GM12878 (cell line): Measurements from ENCODE around the gene PAX5. TPM values are rescaled to one million over a fixed set of nuclear protein-coding genes. Genes with fewer than 3 reads are reported as not detected.
A peak's percentile ranks its signal among the peaks of the same experiment; 100 is the strongest.

Experiments
- BACH1 ChIP-seq: fragments of 450-650 bp; IDR thresholded peaks from 2 replicates; pipeline ENCODE4 v1.6.1; 2017; ENCODE audit warnings: mild to moderate bottlenecking, borderline replicate concordance
- BHLHE40 ChIP-seq, 2 experiments: fragments of 450-650 bp in 1 of 2; IDR thresholded peaks; 2 replicates each; pipeline ENCODE4 v1.6.1; 2011 to 2017; ENCODE audit warnings: low read depth in 2 of 2, borderline replicate concordance in 1 of 2, improper control_type of control experiment in 1 of 2, low read length in 1 of 2, mild to moderate bottlenecking in 1 of 2
- CHD4 ChIP-seq: fragments of 200-600 bp; sonication (generic); IDR thresholded peaks from 2 replicates; pipeline ENCODE4 v1.6.1; 2016; ENCODE audit warnings: mild to moderate bottlenecking
- E2F8 ChIP-seq: fragments of 450-650 bp; IDR thresholded peaks from 2 replicates; pipeline ENCODE4 v1.6.1; 2018; ENCODE audit warnings: mild to moderate bottlenecking, low read depth, moderate library complexity; ENCODE audit not compliant: partially characterized antibody
- GABPA ChIP-seq: IDR thresholded peaks from 2 replicates; pipeline ENCODE4 v1.6.1; 2014; ENCODE audit warnings: antibody characterized with exemption, low read depth, mild to moderate bottlenecking, inconsistent platforms
- IKZF2 ChIP-seq, 2 experiments: fragments of 450-650 bp; IDR thresholded peaks; 2 replicates each; pipeline ENCODE4 v1.6.1; 2017; ENCODE audit warnings: mild to moderate bottlenecking in 2 of 2, moderate library complexity in 2 of 2
- MYC ChIP-seq: IDR thresholded peaks from 2 replicates; pipeline ENCODE4 v1.6.1; 2011; ENCODE audit warnings: mild to moderate bottlenecking, low read length, moderate library complexity, inconsistent platforms; ENCODE audit not compliant: insufficient read depth, insufficient replicate concordance, insufficient read length, severe bottlenecking
- NFXL1 ChIP-seq: fragments of 450-650 bp; IDR thresholded peaks from 2 replicates; pipeline ENCODE4 v1.6.1; 2017; ENCODE audit warnings: antibody characterized with exemption, mild to moderate bottlenecking, borderline replicate concordance
- NFYB ChIP-seq: IDR thresholded peaks from 2 replicates; pipeline ENCODE4 v1.6.1; 2011; ENCODE audit warnings: low read depth, mild to moderate bottlenecking, low read length, improper control_type of control experiment, moderate library complexity; ENCODE audit not compliant: insufficient read depth
- PAX8 ChIP-seq: fragments of 450-650 bp; IDR thresholded peaks from 2 replicates; pipeline ENCODE4 v1.6.1; 2017; ENCODE audit warnings: mild to moderate bottlenecking, moderate library complexity
- POLR2AphosphoS5 ChIP-seq: IDR thresholded peaks from 2 replicates; pipeline ENCODE4 v1.6.1; 2011; ENCODE audit warnings: mild to moderate bottlenecking, low read length, inconsistent platforms
- REST ChIP-seq: IDR thresholded peaks from 2 replicates; pipeline ENCODE4 v1.6.1; 2012; ENCODE audit warnings: mild to moderate bottlenecking, low read depth, low read length
- TBL1XR1 ChIP-seq: IDR thresholded peaks from 2 replicates; pipeline ENCODE4 v1.6.1; 2012; ENCODE audit warnings: low read depth, low read length, improper control_type of control experiment
- YY1 ChIP-seq: IDR thresholded peaks from 2 replicates; pipeline ENCODE4 v1.6.1; 2011; ENCODE audit warnings: low read depth, mild to moderate bottlenecking, low read length
- ZBED1 ChIP-seq: IDR thresholded peaks from 2 replicates; pipeline ENCODE4 v1.6.1; 2016; ENCODE audit warnings: borderline replicate concordance
- ZNF384 ChIP-seq: IDR thresholded peaks from 2 replicates; pipeline ENCODE4 v1.6.1; 2012; ENCODE audit warnings: low read depth, mild to moderate bottlenecking, low read length, improper control_type of control experiment, borderline replicate concordance
- ZZZ3 ChIP-seq: IDR thresholded peaks from 2 replicates; pipeline ENCODE4 v1.6.1; 2011; ENCODE audit warnings: low read depth; ENCODE audit not compliant: control insufficient read depth, insufficient read length
- polyA plus RNA-seq, 11 experiments: library from polyadenylated mRNA; depleted of rRNA in 4 of 11; unstranded in 6 of 11; stranded (reverse) in 5 of 11; fragments of >200 nt; fragmentation: Nextera tagmentation in 4 of 11; fragmentation: Illumina TruSeq in 1 of 11; extraction: Ambion mirVana in 4 of 11; extraction: Trizol in 1 of 11; gene quantifications; 1 replicate in 1 of 11; 2 replicates in 10 of 11; pipeline versions ENCODE4 v1.2.1 to v1.2.3, GENCODE V29; 2011 to 2016; ENCODE audit warnings: inconsistent platforms in 2 of 11, missing spikeins in 2 of 11, low read depth in 1 of 11
- total RNA-seq, 4 experiments: library from RNA; depleted of rRNA in 3 of 4; stranded (reverse); fragments of >200 nt in 3 of 4; fragmentation: Illumina TruSeq in 1 of 4; extraction: Trizol in 1 of 4; gene quantifications; 2 replicates each; pipeline versions ENCODE4 v1.2.1 to v1.2.3, GENCODE V29; 2013 to 2021

Gene PAX5
- total and polyA plus RNA-seq, 10 of the 15 experiments (the other 5 are each of a cell fraction or from before 2014, with no cell fraction given): 2.2 to 123 (median 31.9) TPM

GRCh38 chr9:37001459-37001858 is 32.6 kb downstream of the PAX5 start (continued):
- no peak for TF ChIP-seq REST
- no peak for TF ChIP-seq CHD4
- TF ChIP-seq TBL1XR1: no peak
- no peak for TF ChIP-seq BACH1
- peak in 1 of 2 experiments; percentile 43; a peak in 3 of 4 replicates for TF ChIP-seq IKZF2 (IDR thresholded peaks at IDR 0.05)
- peak; percentile 86 for TF ChIP-seq ZNF384
- no peak for TF ChIP-seq E2F8
- TF ChIP-seq NFYB: no peak
- no peak for TF ChIP-seq POLR2AphosphoS5
- TF ChIP-seq ZBED1: no peak
- no peak for TF ChIP-seq GABPA
- no peak for TF ChIP-seq YY1
- TF ChIP-seq PAX8: no peak
- TF ChIP-seq MYC: no peak
- no peak for TF ChIP-seq NFXL1
- 0 out of 4 replicates have a peak, but pooled peaks of 1 of the 2 experiments have one; percentile 2 for TF ChIP-seq BHLHE40 (IDR thresholded peaks at IDR 0.05; ENCODE audit: borderline replicate concordance in 1 of 2, low read depth in 2 of 2, low read length in 1 of 2)
- TF ChIP-seq ZZZ3: no peak
